ENCODE data around the gene TTLL12.
A peak's percentile ranks its signal among the peaks of the same experiment; 100 is the strongest.

Gene TTLL12

DNA sequence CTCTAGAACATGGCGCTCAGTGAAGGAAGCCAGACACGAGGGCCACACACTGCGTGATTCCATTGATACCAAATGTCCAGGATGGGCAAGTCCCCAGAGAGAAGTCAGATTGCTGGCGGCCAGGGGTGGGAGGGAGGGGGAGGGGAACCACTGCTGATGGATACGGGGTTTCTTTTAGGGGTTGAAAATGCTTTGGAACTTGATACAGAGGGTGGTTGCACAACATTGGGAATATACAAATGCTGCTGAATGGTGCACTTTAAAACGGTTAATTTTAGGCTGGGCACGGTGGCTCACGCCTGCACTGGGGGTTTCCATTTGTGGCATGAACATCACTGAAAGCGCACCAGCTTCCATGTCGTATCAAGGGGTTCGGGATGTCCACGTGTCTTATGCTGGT, 30.5 kb downstream of the TTLL12 start:
- TF ChIP-seq, protein P1, sequence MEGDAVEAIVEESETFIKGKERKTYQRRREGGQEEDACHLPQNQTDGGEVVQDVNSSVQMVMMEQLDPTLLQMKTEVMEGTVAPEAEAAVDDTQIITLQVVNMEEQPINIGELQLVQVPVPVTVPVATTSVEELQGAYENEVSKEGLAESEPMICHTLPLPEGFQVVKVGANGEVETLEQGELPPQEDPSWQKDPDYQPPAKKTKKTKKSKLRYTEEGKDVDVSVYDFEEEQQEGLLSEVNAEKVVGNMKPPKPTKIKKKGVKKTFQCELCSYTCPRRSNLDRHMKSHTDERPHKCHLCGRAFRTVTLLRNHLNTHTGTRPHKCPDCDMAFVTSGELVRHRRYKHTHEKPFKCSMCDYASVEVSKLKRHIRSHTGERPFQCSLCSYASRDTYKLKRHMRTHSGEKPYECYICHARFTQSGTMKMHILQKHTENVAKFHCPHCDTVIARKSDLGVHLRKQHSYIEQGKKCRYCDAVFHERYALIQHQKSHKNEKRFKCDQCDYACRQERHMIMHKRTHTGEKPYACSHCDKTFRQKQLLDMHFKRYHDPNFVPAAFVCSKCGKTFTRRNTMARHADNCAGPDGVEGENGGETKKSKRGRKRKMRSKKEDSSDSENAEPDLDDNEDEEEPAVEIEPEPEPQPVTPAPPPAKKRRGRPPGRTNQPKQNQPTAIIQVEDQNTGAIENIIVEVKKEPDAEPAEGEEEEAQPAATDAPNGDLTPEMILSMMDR (IDR thresholded peaks at IDR 0.05; ENCODE audit: insufficient read depth, low read depth, low read length, missing control alignments): no peak
- DNase-seq (ENCODE audit: low read depth): no peak
- no peak overlapping the region for H3K4me3 ChIP-seq (ENCODE audit: low read length)

DNA sequence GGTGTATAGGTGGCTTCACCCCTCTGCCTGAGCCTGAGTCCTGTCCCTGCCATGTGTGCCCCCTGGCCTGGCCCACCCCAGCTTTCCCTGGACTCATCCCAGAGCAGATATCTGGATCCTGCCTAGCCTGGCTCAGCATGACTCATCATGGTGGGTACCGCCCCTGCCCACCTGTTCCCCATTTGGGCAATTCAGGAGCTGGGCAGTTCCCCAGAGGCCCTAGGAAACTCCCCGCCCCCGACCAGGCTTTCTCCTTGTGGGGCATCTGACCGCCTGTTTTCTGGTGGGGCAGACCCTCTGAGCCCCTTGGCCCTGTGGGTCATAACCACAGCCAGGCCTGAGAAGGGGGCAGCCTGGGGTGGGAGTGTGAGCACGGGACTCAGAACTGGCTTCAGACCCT, 31.1 kb downstream of the TTLL12 start:
- DNase-seq (ENCODE audit: low read depth): peak; percentile 21
- H3K4me3 ChIP-seq (ENCODE audit: low read length): no peak overlapping the region
- TF ChIP-seq, protein P1 (IDR thresholded peaks at IDR 0.05; ENCODE audit: insufficient read depth, low read depth, low read length, missing control alignments): no peak

DNA sequence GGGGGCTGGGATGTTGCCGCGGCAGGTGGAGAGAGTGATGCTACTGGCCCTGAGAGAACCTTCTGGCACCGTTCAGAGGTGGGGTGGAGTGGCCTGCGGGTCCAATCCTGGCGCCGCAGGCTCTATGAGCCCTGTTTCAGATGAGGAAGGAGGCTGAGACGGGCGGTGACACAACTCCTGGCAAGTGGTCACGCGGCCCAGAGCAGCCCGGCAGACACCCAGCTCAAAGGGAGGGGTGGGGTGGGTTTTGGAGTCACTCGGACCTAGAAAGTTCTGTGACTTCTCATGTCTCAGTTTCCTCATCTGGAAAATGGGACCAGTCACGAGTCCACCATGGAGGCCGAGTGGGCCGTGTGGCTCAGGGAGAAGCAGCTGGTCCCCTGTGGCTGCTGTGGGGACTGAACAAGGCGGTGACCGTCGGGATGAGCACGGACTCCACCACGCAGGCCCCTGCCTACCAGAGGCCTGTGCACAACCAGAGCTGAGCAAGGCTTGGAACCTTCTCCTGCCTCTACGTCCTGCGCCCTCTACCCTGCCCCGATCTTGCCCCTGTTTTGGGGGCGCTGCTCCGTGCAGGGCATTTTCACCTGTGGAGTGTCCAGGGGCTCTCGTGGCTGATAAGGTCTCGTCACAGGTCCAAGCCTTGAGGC, 31.9 kb downstream of the TTLL12 start:
- TF ChIP-seq, protein P1 (IDR thresholded peaks at IDR 0.05; ENCODE audit: insufficient read depth, low read depth, low read length, missing control alignments): no peak
- no peak overlapping the region for H3K4me3 ChIP-seq (ENCODE audit: low read length)

DNA sequence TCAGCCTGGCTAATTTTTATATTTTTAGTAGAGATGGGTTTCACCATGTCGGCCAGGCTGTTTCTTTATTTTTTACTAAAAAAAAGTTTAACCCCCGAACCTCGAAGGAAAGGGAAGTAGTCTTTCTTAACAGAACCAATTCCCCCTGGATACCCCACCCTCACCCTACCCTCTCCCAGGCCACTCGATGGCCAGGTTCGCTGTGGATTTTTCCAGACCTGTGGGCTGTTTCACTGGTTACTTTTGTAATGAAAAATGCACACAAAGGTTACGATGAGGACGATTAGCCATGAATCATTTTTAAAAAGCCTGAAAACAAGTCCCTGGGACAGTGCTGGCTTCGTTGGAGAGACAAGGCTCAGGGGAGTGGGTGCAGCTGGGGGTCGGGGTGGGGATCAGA, 33.0 kb downstream of the TTLL12 start:
- H3K4me3 ChIP-seq (ENCODE audit: low read length): no peak overlapping the region
- no peak for DNase-seq (ENCODE audit: low read depth)
- TF ChIP-seq, protein P1 (IDR thresholded peaks at IDR 0.05; ENCODE audit: insufficient read depth, low read depth, low read length, missing control alignments): no peak

More for the DNA sequence above, 31.9 kb downstream of the TTLL12 start:
- DNase-seq (ENCODE audit: low read depth): no peak

DNA sequence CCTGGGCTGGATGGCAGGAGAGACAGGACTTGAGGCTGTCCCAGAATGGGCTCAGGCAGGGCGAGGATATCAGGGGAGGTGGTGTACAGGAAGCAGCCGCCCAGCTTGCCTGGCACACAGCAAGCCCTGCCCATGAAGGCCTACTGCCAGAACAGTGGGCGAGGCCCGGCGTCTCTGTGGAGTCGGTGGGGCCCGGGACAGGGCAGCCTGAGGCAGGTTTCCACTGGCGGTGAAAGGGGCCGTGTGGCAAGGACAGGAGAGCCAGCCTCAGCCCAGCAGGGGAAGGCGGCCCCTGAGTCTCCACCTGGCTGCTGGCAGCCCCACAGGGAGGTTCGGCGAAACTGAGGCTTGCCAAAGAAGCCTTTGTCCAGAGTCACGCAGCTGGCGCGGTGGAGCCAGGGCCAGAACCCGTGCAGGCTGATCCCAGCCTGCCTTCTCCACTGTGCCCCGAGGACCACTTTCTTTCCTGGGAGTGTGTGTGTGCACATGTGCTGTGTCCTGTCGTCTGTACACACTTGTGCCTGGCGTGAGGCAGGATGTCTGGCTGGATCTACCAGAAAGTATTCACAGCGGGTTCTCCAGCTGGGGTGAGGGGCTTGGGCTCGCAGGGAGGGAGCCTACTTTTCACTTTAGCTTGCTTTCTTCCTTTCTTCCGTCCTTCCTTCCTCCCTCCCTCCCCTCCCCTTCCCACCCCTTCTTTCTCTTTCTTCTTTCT, 34.4 kb downstream of the TTLL12 start:
- H3K4me3 ChIP-seq (ENCODE audit: low read length): peak overlapping the region; percentile 82
- TF ChIP-seq, protein P1 (IDR thresholded peaks at IDR 0.05; ENCODE audit: insufficient read depth, low read depth, low read length, missing control alignments): no peak
- peak; percentile 80 for DNase-seq (ENCODE audit: low read depth)

DNA sequence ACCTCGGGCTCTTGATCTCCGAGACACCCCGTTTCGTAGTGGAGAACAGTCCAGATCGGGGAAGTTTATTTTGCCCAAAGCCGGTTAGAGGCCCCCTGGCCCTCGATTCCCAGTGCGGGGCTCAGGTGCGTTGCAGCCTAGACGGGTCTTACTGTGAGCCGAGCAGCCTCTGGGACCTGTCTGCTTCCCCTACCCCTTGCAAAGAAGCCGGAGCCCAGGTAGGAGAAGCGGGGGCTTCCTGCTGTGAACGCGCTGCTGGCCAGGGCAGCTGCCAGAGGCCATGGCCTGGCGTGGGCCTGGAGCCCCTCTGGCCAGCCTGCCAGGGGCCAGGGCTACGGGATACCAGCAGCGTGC, 35.0 kb downstream of the TTLL12 start:
- no peak for DNase-seq (ENCODE audit: low read depth)
- TF ChIP-seq, protein P1 (IDR thresholded peaks at IDR 0.05; ENCODE audit: insufficient read depth, low read depth, low read length, missing control alignments): no peak
- H3K4me3 ChIP-seq (ENCODE audit: low read length): peak overlapping the region; percentile 82

Data from epithelial cell of esophagus (primary cell).